Measurements from ENCODE around the gene IRF3.
A peak's percentile ranks its signal among the peaks of the same experiment; 100 is the strongest.

- TF ChIP-seq EP300 (IDR thresholded peaks at IDR 0.05) (no peak), CTCF (IDR thresholded peaks at IDR 0.05) (peak; percentile 81 to 97 (median 83)), POLR2A (IDR thresholded peaks at IDR 0.05; ENCODE audit: low read depth) (no peak)
Measured at GRCh38 chr19:49672131-49672919, 6.7 kb upstream of the IRF3 start.

Data from esophagus muscularis mucosa (tissue), 4 donors.